ENCODE measurements around the gene IGF2R. TPM values are rescaled to one million over a fixed set of nuclear protein-coding genes. Genes with fewer than 3 reads are reported as not detected.

IGF2R gene
- total RNA-seq, 1 donor from 2014 or later, result 35.1 TPM

GRCh38 chr6:160067564-160067963, 98.7 kb downstream of the IGF2R start:
- Mint-ChIP-seq H3K9me3 (no peaks in the 10 kb centered on the region), H3K4me3 (no peak overlapping the region), H3K36me3 (peaks cover 50% of the 10 kb centered on the region), H3K27ac (no peak overlapping the region), H3K4me1 (no peaks in the 10 kb centered on the region), H3K27me3 (ENCODE audit: insufficient read depth, low read depth) (no peaks in the 10 kb centered on the region)
- Histone ChIP-seq H3K27me3 (no peaks in the 10 kb centered on the region), H3K27ac (no peak overlapping the region), H3K9me3 (ENCODE audit: low read depth) (no peaks in the 10 kb centered on the region), H2AFZ (replicated peaks) (no peak overlapping the region), H3K9ac (no peak overlapping the region), H3K36me3 (no peaks in the 10 kb centered on the region), H3K4me3 (no peak overlapping the region), H3K4me2 (no peak overlapping the region), H3F3A (ENCODE audit: low read depth) (no peaks in the 10 kb centered on the region), H3K79me2 (ENCODE audit: low read depth) (no peaks in the 10 kb centered on the region), H4K20me1 (ENCODE audit: low read depth) (no peaks in the 10 kb centered on the region), H3K4me1 (no peaks in the 10 kb centered on the region)
- TF ChIP-seq CTCF (IDR thresholded peaks at IDR 0.05) (no peak), EZH2phosphoT487 (IDR thresholded peaks at IDR 0.05) (no peak), EZH2 (IDR thresholded peaks at IDR 0.05) (no peak)
- DNase-seq (ENCODE audit: low spot score), result no peak

GRCh38 chr6:160068346-160068745, 99.5 kb downstream of the IGF2R start:
- H3F3A ChIP-seq (ENCODE audit: low read depth), result no peaks in the 10 kb centered on the region
- no peak overlapping the region for H3K4me3 Mint-ChIP-seq
- H3K79me2 ChIP-seq (ENCODE audit: low read depth), result no peaks in the 10 kb centered on the region
- no peaks in the 10 kb centered on the region for H3K4me1 Mint-ChIP-seq
- H3K27ac Mint-ChIP-seq, result no peak overlapping the region
- DNase-seq (ENCODE audit: low spot score), result no peak
- H3K9ac ChIP-seq, result no peak overlapping the region
- no peak for TF ChIP-seq EZH2 (IDR thresholded peaks at IDR 0.05)
- no peak for TF ChIP-seq CTCF (IDR thresholded peaks at IDR 0.05)
- TF ChIP-seq EZH2phosphoT487 (IDR thresholded peaks at IDR 0.05), result no peak
- H3K4me1 ChIP-seq, result no peaks in the 10 kb centered on the region
- peaks cover 52% of the 10 kb centered on the region for H3K36me3 Mint-ChIP-seq
- no peaks in the 10 kb centered on the region for H3K27me3 ChIP-seq
- H3K27me3 Mint-ChIP-seq (ENCODE audit: insufficient read depth, low read depth), result no peaks in the 10 kb centered on the region
- no peaks in the 10 kb centered on the region for H4K20me1 ChIP-seq (ENCODE audit: low read depth)
- H3K4me3 ChIP-seq, result no peak overlapping the region
- no peaks in the 10 kb centered on the region for H3K9me3 Mint-ChIP-seq
- H2AFZ ChIP-seq (replicated peaks), result no peak overlapping the region
- H3K27ac ChIP-seq, result no peak overlapping the region
- H3K9me3 ChIP-seq (ENCODE audit: low read depth), result no peaks in the 10 kb centered on the region
- H3K36me3 ChIP-seq, result no peaks in the 10 kb centered on the region
- no peak overlapping the region for H3K4me2 ChIP-seq

GRCh38 chr6:160069050-160069454, 100.2 kb downstream of the IGF2R start:
- peaks cover 3% of the 10 kb centered on the region for H3K27me3 Mint-ChIP-seq (ENCODE audit: insufficient read depth, low read depth)
- peaks cover 4% of the 10 kb centered on the region for H3K36me3 ChIP-seq
- H3K9me3 Mint-ChIP-seq, result no peaks in the 10 kb centered on the region
- no peaks in the 10 kb centered on the region for H3K79me2 ChIP-seq (ENCODE audit: low read depth)
- no peak overlapping the region for H3K4me2 ChIP-seq
- H3K27ac Mint-ChIP-seq, result no peak overlapping the region
- H2AFZ ChIP-seq (replicated peaks), result no peak overlapping the region
- H3K4me3 ChIP-seq, result no peak overlapping the region
- H3F3A ChIP-seq (ENCODE audit: low read depth), result no peaks in the 10 kb centered on the region
- TF ChIP-seq CTCF (IDR thresholded peaks at IDR 0.05), result no peak
- TF ChIP-seq EZH2phosphoT487 (IDR thresholded peaks at IDR 0.05), result no peak
- no peak for TF ChIP-seq EZH2 (IDR thresholded peaks at IDR 0.05)
- no peak overlapping the region for H3K27ac ChIP-seq
- peaks cover 52% of the 10 kb centered on the region for H3K36me3 Mint-ChIP-seq
- no peak overlapping the region for H3K4me3 Mint-ChIP-seq
- H3K9me3 ChIP-seq (ENCODE audit: low read depth), result no peaks in the 10 kb centered on the region
- no peak overlapping the region for H3K9ac ChIP-seq
- DNase-seq (ENCODE audit: low spot score), result no peak
- no peaks in the 10 kb centered on the region for H3K4me1 ChIP-seq
- no peaks in the 10 kb centered on the region for H3K27me3 ChIP-seq
- H4K20me1 ChIP-seq (ENCODE audit: low read depth), result no peaks in the 10 kb centered on the region
- H3K4me1 Mint-ChIP-seq, result no peaks in the 10 kb centered on the region

Measured in neural progenitor cell (in vitro differentiated cells).